ENCODE data around the gene ZBED1.
"Not testable (repeated sequence)": the region's sequence is repeated elsewhere in the genome, so short reads cannot be mapped to it uniquely, and the experiment has no call there.

The ZBED1 gene

GRCh38 chrX:2473064-2473463 lies 27.7 kb downstream of the ZBED1 start:
- not testable (repeated sequence) for DNase-seq

- no peak for DNase-seq
These were observed 29.1 kb downstream of the ZBED1 start for GRCh38 chrX:2471641-2472040.

GRCh38 chrX:2471126-2471525 lies 29.6 kb downstream of the ZBED1 start:
- not testable (repeated sequence) for DNase-seq

- DNase-seq = not testable (repeated sequence)
These were observed 30.9 kb downstream of the ZBED1 start for GRCh38 chrX:2469852-2470251.

DNA sequence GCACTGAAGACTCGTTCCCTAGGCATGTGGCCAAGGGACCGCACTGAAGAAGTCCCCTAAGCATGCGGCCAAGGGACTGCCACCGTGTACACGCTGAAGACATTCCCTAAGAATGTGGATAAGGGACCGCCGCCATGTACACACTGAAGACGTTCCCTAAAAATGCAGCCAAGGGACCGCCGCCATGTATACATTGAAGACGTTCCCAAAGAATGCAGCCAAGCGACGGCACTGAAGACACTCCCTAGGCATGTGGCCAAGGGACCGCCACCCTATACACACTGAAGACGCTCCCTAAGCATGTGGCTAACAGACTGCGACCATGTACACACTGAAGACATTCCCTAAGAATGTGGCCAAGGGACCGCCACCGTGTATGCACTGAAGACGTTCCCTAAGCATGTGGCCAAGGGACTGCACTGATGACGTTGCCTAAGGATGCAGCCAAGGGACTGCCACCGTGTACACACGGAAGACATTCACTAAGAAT lies 31.5 kb downstream of the ZBED1 start:
- no peak for DNase-seq

DNA sequence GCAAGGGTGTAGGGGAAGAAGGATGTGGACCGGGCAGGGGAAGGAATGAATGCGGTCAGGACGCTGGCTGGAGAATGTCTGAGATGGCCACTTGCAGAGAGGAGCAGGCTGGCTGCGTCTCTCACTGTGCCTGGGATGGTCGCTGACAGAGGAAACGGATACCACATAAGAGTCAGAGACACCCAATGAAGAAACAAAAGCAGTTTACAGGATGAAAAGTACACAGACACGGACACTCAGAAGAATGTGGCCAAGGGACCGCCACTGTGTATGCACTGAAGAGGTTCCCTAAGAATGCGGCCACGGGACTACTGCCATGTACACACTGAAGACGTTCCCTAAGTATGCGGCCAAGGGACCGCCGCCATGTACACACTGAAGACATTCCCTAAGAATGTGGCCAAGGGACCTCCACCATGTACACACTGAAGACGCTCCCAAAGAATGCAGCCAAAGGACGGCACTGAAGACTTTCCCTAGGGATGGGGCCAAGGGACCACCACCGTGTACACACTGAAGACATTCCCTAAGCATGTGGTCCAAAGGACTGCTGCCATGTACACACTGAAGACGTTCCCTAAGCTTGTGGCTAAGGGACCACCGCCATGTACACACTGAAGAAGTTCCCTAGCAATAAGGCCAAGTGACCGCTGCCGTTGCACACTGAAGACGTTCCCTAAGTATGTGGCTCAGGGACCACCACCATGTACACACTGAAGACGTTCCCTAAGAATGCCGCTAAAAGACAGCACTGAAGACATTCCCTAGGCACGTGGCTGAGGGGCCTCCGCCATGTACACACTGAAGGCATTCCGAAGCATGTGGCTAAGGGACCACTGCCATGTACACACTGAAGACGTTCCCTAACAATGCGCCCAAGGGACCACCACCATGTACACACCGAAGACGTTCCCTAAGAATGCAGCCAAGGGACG lies 32.2 kb downstream of the ZBED1 start:
- no peak for DNase-seq

- DNase-seq = no peak
These were observed 33.7 kb downstream of the ZBED1 start for GRCh38 chrX:2466876-2467656.

DNA sequence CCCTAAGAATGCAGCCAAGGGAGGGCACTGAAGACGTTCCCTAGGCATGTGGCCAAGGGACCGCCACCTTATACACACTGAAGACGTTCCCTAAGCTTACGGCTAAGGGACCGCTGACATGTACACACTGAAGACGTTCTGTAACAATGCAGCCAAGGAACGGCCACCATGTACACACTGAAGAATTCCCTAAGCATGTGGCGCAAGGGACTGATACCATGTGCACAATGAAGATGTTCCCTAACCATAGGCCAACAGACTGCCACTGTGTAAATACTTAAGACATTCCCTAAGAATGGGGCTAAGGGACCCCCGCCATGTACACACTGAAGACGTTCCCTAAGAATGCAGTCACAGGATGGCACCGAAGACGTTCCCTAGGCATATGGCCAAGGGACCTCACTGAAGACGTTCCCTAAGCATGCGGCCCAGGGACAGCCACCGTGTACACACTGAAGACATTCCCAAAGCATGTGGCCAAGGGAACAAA lies 36.1 kb downstream of the ZBED1 start:
- DNase-seq = peak; percentile 4

DNA sequence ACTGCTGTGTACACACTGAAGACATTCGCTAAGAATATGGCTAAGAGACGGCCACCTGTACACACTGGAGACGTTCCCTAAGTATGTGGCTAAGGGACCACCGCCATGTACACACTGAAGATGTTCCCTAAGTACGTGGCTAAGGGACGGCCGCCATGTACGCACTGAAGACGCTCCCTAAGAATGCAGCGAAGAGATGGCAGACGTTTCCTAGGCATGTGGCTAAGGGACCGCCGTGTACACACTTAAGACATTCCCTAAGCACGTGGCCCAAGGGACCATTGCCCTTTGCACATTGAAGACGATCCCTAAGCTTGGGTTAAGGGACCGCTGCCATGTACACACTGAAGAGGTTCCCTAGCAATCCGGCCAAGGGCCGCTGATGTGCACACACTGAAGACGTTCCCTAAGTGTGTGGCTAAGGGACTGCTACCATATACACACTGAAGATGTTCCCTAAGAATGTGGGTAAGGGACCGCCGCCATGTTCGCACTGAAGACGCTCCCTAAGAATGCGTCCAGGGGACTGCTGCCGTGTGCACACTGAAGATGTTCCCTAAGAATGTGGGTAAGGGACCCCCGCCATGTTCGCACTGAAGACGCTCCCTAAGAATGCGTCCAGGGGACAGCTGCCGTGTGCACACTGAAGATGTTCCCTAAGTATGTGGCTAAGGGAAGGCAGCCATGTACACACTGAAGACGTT lies 36.7 kb downstream of the ZBED1 start:
- DNase-seq = peak; percentile 9

- not testable (repeated sequence) for DNase-seq
These were observed 37.3 kb downstream of the ZBED1 start for GRCh38 chrX:2463481-2463880.

- DNase-seq = no peak
These were observed 38.0 kb downstream of the ZBED1 start for GRCh38 chrX:2462780-2463179.

DNA sequence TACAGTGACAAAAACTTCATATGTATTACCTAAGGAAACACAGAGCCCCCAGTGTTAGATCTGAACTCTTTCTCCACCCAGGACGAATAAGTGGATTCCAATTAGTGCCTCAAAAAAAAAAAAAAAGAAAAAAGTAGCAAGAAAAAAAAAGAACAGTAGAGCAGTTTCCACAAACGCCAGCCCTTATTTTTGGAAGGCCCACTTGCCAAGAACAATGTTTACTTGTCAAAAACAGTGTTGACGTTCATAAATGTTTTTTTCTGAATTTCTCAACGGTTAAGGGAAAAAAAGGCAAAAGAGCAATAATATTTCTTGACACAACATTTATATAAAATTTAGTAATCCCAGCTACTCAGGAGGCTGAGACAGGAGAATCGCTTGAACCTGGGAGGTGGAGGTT lies 38.7 kb downstream of the ZBED1 start:
- no peak for DNase-seq

DNA sequence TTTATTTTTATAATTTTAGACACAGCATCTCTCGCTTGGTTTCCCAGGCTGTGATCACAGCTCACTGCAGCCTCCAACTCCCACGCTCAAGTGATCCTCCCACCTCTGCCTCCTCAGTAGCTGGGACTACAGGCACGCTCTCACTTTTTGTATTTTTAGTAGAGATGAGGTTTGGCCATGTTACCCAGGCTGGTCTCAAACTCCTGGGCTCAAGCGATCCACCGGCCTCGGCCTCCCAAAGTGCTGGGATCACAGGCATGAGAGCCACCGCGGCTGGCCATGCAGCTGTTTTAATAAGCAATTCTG lies 39.1 kb downstream of the ZBED1 start:
- DNase-seq = no peak

GRCh38 chrX:2460821-2461710 lies 39.7 kb downstream of the ZBED1 start:
- DNase-seq = not testable (repeated sequence)

DNA sequence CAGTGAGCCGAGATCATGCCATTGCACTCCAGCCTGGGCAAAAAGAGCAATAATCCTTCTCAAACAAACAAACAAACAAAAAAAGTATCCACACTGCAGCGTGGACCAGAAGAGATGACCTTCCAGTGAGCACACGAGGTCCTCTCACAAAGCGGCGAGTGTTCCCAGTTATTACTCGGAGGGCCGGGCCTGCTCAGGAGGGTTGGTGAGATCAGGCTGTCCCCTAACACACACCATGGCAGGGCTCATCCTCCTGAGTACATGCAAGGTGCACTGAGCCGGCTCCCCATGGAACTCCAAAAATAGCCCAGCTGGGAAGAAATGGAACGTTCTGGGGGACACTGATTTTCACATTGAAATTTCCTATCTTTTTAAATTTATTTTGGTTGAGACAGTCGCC lies 40.7 kb downstream of the ZBED1 start:
- DNase-seq = not testable (repeated sequence)

DNA sequence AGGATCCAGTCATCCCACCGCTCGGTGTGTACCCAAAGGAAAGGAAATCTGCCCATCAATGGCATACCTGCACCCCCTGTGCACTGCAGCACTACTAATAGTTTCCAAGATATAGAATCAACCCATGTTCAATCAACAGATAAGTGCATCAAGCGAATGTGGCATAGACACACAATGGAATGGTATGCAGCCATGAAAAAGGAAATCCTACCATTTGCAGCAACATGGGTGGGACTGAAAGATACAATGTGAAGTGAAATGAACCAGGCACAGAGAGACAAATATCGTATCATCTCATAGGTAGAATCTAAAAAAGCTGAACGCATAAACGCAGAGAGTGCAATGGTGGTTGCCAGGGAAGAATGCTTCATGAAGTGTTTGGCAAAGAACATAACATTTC lies 42.5 kb downstream of the ZBED1 start:
- no peak for DNase-seq

DNA sequence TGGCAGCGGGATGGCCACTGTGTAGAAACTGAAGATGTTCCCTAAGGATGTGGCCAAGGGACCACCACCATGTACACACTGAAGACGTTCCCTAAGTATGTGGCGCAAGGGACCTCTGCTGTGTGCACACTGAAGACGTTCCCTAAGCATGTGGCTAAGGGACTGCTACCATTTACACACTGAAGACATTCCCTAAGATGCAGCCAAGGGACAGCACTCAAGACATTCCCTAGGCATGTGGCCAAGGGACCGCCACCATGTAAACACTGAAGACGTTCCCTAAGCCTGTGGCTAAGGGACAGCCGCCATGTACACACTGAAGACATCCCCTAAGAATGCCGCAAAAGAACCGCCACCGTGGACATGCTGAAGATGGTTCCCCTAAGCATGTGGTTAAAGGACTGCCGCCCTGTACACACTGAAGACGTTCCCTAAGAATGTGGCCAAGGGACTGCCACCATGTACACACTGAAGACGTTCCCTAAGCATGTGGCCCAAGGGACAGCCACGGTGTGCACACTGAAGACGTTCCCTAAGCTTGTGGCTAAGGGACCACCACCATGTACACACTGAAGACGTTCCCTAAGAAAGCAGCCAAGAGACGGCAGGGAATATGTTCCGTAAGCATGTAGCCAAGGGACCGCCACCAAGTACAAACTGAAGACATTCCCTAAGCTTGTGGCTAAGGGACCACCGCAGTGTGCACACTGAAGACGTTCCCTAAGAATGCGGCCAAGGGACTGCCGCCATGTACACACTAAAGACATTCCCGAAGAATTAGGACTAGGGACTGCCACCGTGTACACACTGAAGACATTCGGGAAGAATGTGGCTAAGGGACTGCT lies 43.3 kb downstream of the ZBED1 start:
- no peak for DNase-seq

DNA sequence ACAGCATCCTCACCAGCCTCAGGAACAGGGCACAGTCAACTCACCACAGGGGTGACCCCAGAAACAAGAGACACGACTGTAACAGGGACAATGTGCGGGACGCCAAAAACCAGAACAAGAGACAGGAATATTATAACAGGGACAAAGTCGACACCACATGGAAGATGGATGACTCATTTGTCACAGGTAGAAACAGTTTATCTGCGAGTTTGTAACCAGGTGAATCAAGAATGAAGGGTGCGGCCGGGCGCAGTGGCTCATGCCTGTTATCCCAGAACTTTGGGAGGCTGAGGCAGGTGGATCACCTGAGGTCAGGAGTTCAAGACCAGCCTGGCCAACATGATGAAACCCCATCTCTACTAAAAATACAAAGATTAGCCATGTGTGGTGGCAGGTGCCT lies 44.7 kb downstream of the ZBED1 start:
- not testable (repeated sequence) for DNase-seq

- DNase-seq = not testable (repeated sequence)
These were observed 46.2 kb downstream of the ZBED1 start for GRCh38 chrX:2454620-2455019.

GRCh38 chrX:2452799-2453198 lies 48.0 kb downstream of the ZBED1 start:
- DNase-seq = no peak

- DNase-seq = no peak
These were observed 48.4 kb downstream of the ZBED1 start for GRCh38 chrX:2452317-2452784.
